Adipose tissue (tissue), 3 donors: ENCODE measurements around the gene LRP5. TPM values are rescaled to one million over a fixed set of nuclear protein-coding genes. Genes with fewer than 3 reads are reported as not detected.
"Not testable (repeated sequence)": the region's sequence is repeated elsewhere in the genome, so short reads cannot be mapped to it uniquely, and the experiment has no call there.

ENCODE experiments used
- H3K27ac ChIP-seq: one replicate; pipeline ENCODE4 v1.5.1; 2013; ENCODE audit warnings: low read depth, low read length
- WGBS, 3 donors: extraction: QIAGEN DNeasy Blood & Tissue Kit; methylation state at CpG; one replicate each; pipeline ENCODE4 v1.1.7; 2013; 5-methylcytosine and 5-hydroxymethylcytosine counted together
- polyA plus RNA-seq, 3 donors: library from polyadenylated mRNA; stranded (reverse); fragments of 200-250 nt; gene quantifications; one replicate each; pipeline ENCODE4 v1.2.3, GENCODE V29; 2013
- donor health status: healthy with polysubstance abuse.
- donor health status: Bipolar disorder and iron deficiency.
- donor health status: healthy.

Gene LRP5
- polyA plus RNA-seq, 3 donors = 26.0 to 50.1 (median 33.6) TPM

DNA sequence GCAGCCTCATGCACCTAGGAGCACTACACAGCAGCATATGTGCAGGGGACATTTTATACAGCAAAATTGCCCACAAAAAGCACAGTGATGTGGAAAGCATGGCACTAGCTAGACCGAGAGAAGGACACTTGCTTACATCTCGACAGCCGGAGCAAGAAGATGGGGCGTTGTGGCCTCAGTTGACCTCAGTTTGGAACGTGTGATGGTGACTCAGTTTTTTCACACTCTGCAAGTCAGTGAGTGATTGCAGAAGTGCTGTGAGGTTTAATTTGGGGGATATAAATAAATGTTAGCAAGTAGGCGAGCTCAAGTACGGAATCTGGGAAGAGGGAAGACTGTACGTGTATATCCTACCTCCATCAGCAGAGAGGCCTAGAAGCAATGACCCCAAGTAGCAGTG lies 23.3 kb downstream of the LRP5 start:
- H3K27ac ChIP-seq = no peak overlapping the region
- 73 to 88% (median 80%) methylated on average over 8 of the region's 8 CpGs for WGBS, 3 donors

DNA sequence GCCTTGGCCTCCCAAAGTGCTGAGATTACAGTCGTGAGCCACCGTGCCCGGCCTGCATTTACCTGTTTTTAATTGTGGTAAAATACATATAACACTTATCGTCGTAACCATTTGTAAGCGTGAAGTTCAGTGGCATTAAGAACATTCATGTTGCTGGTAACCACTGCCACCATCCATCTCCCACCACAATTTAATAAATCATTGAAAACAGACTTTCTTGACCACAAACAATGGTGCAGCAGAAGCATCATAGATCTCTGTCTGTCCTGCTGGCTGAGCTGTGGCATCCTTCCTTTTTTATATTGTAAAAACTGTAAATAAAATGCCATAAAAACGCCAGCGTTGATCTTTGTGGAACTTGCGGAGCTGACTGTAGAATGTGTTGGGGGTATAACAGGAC lies 24.3 kb downstream of the LRP5 start:
- H3K27ac ChIP-seq = no peak overlapping the region
- 69 to 86% (median 71%) methylated on average over 9 of the region's 9 CpGs for WGBS, 3 donors

DNA sequence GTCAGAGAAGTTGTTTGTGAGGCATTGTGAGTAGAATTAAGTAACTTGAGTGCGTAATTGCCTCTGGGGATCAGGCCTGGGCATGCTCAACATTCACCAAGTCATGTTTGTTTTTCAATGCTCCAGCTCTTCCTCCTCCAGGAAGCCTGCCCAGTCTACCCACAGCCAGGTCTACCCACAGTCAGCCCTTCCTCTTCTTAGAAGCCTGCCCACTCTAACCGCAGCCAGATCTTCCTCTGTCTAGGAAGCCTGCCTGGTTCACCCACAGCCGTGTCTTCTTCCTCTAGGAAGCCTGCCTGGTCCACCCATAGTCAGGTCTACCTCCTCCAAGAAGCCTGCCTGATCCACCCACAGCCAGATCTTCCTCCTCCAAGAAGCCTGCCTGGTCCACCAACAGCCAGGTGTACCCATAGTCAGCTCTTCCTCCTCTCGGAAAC lies 25.0 kb downstream of the LRP5 start:
- 64 to 85% (median 71%) methylated on average over 4 of the region's 4 CpGs for WGBS, 3 donors
- no peak overlapping the region for H3K27ac ChIP-seq

DNA sequence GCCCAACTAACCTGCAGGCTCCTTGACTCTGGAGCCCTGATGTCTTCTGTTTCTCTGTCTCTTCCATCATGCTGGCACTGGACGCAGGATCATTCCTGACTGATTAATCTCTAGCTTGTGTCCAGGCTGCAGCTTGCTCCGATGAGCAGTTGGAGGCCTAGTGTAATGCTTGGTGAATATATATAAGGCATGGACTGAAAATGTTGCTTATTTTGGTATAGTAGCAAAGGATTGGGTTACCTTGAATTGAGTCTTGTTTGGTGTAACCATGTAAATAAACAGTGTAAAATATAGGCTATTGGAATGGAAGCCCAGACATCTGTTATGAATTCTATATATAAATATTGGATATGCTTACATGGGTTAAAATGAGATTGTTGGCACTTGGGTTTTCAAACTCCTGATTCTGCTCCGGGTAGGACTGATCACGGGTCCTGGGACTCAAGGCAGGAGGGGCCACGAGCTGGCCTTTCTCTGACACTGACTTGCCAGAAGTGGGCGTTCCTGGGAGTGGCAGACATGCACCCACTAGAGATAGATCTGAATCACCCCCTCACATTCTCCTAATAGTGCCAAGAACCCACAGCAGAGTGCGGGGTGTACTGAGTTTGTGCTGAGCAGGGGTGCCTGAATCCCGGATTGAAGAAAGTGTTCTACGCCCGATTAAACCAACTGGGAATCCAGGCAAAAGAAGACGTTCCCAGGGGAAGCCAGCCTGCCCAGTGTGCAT lies 25.8 kb downstream of the LRP5 start:
- WGBS, 3 donors = 55 to 78% (median 61%) methylated on average over 11 of the region's 11 CpGs
- H3K27ac ChIP-seq = no peak overlapping the region

DNA sequence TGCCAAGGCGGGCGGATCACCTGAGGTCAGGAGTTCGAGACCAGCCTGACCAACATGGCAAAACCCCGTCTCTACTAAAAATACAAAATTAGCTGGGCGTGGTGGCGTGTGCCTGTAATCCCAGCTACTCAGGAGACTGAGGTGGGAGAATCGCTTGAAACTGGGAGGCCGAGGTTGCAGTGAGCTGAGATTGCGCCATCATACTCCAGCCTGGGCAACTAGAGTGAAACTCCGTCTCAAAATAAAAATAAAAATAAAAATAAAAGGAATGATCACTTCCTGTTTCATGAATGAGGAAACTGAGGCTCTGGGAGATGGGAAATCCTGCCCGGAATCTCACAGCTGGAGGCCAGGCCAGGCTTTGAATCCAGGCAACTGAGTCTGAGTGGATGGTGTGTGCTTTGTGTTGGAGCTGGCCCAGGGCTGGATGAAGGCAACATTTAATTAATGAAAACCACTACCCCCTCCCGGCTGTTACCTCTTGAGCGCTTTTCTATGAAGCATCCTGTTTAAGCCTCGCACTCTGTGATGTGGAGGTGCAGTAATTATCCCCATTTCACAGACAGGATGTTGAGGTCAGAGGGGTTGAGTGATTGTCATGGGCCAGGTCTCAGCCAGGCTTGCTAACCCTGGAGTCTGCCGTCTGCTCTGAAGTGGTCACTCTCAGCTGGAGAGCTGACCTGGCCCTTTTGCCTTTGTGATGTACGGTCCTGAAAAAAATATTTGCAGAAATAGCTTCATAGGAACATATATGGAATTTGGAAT lies 27.8 kb downstream of the LRP5 start:
- H3K27ac ChIP-seq = no peak overlapping the region
- WGBS, 3 donors = 82 to 91% (median 86%) methylated on average over 15 to 16 of the region's 16 CpGs

DNA sequence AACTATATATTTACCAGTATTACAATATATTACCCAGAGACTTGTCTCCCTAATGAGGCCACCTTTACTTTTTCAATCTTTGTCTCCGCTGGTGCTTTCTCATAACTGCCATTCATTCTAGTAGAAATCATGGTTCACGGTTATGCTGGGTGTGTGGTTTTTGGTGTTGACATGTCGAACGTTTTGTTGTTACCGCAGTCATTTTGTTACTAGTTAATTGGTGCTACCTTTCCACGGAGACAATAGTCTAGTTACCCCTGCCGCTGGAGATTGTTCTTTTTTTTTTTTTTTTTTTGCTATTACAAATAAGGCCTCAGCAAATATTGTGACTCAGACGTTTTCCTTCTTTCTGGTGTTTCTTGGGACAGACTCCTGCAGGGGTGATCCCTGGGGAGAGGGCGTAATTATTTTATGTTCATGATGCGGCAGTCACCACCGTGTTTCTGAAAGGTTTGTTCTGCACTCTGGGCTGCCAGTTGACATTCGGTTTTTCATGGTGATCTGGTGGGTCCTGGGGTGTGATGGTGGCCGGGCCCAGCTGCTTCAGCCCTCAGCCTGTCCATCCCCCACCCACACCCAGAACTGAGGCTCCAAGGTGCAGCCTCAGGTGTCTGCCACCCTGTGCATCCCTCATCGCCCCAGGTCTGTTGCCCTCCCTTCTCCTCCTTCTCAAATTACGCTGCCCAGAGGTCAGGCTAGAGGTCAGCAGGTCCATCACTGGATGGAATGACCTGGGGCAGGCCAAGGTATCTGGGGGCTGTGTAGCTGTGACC lies 28.6 kb downstream of the LRP5 start:
- no peak overlapping the region for H3K27ac ChIP-seq

DNA sequence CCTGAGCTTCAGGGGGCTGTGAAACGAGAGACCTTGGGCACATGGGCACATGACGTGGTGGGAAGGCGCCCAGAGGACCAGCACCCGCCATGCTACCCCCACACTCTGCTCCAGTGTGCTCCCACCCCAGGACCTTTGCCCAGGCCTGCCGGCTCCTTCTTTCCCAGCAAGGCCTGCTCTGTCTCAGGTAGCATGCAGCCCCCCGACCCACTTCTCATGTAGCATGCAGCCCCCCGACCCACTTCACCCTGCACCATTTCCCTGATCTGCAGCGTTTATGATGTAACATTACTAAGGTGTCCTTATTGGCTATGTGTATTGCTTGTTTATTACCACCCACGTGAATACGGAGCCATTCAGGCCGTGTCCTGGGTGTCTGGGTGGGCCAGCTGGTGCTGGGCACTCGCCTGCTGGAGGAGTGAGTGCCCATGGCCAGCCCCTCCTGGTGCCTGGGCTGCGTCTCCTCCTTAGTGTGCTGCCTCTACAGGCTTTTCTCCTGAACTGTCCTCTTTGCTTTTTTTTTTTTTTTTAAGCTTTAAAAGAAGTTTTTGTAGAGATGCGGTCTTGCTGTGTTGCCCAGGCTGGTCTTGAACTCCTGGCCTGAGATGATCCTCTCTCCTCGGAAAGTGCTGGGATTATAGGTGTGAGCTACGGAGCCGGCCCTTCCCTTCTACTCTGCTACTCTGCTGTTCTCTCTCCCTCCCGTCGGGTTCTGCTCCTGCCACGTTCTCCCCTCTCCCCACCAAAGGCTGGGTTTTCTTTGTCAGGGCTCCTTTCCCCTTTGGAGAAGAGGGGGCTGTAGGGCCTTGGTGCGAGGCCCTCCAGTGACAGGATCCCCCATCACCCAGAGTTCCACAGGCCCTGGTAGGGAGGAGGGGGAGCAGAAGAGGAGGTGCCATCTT lies 29.4 kb downstream of the LRP5 start:
- no peak overlapping the region for H3K27ac ChIP-seq
- WGBS, 3 donors = 71 to 88% (median 87%) methylated on average over 21 of the region's 21 CpGs

More for the DNA sequence above, 28.6 kb downstream of the LRP5 start:
- 60 to 84% (median 74%) methylated on average over 15 of the region's 15 CpGs for WGBS, 3 donors

DNA sequence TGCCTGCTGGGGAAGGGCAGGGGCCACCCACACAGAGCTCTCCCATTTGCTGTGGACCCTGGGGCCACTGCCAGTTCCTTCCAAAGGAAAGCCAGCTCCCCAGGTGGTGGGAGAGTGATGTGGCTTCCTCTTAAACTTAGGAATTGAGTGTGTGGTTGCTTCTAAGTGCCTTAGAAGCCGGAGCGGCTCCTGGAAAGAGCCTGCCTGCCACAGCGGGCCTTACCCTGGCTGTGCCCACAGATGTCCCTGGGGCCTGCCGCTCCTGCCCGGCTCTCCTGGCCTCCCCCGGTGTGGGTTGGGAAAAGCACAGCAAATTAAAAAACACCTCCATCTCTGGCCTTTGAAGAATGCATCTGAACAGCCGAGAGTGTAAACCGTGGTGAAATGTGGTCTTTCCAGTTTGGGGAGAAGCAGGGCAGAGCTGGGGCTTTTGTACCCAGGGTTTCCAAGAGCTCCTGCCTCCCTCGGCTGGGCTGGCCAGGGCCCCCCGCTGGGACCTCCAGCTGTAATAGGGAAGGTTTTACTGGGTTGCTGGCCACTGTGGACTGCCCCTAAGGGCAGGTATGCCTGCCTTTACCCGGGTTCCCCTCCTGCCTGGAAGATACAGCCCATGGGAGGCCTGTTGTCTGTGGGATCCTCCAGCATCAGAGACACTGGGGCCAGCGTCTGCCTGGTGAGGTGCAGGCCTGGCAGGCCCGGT lies 30.2 kb downstream of the LRP5 start:
- H3K27ac ChIP-seq = no peak overlapping the region
- 45 to 81% (median 66%) methylated on average over 13 of the region's 13 CpGs for WGBS, 3 donors

DNA sequence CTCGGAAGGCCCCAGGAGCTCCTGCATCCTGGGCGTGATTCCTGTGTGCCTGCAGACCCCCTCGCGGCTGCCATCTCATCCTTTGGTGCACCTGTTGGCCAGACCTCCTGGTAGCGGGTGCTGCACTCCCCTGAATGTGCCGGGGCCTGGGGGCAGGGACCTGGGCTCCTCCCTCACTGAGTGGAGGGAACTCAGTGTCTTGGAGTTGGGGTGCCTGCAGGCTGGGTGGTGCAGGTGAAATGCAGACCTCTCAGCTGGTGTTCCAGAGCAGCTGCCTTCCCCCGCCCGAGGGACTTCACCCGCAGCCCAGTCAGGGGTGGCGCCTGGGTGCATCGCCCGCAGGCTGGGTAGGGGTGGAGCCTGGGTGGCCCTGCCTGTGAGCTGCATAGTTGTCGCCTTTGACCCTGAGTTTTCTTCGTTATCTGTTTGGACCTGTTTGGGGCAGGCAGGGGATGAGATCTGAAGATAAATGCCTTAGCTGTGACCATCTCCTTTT lies 31.4 kb downstream of the LRP5 start:
- WGBS, 3 donors = 62 to 94% (median 88%) methylated on average over 14 of the region's 14 CpGs

DNA sequence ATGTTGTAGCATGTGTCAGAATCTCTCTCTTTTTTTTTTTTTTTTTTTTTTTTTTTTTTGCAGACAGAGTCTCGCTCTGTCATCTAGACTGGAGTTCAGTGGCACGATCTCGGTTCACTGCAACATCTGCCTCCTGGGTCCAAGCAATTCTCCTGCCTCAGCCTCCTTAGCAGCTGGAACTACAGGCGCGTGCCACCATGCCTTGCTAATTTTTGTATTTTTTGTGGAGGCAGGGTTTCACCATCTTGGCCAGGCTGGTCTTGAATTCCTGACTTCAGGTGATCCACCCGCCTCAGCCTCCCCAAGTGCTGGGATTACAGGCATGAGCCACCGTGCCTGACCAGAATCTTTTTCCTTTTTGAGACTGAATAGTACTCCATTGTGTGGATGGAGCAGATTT lies 32.4 kb downstream of the LRP5 start:
- H3K27ac ChIP-seq = not testable (repeated sequence)
- WGBS, 3 donors = 98 to 99% (median 98%) methylated on average over 7 of the region's 7 CpGs

More for the DNA sequence above, 31.4 kb downstream of the LRP5 start:
- H3K27ac ChIP-seq = no peak overlapping the region

DNA sequence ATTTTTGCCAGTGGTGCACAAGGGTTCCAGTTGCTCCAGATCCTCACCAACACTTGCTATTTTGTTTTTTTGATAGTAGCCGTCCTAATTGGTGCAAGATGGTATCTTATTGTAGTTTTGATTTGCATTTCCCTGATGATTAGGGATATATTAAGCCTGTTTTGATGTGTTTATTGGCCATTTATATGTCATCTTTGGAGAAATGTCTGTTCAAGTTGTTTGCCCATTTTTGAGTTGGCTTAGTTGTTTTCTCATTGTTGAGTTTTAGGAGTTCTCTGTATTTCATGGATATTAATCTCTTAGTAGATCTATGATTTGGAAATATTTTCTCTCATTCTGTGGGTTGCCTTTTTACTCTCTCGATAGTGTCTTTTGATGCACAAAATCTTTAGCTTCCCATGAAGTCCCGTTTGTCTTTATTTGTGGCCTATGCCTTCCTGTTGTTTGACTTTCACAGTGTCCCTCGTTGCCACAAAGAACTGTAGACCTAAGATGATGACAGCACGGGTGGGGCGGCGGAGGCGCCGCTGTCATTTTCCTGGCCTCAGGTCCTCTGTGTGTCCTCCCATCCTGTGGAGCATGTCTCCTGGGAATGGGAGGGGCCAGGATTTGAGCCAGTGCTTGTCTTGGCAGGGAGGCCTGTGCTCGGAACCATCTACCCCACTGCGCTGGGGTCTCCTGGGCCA lies 33.5 kb downstream of the LRP5 start:
- H3K27ac ChIP-seq = no peak overlapping the region
- WGBS, 3 donors = 49 to 82% (median 64%) methylated on average over 11 of the region's 11 CpGs

DNA sequence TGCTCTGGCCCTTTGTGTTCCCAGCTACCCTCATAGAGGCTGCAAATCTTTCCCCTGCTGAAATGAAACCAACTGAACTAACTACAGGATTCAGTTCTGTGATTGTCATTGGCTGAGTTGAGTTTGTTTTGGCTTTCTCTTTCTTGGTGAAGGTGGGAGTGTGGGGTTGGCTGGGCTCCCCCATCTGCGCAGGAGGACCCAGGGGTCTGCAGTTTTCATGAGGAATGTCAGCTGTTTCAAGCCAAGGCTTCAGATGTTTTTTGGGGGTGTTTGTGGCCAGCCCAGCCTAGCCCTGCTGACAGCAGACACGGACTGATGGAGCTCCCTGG lies 34.0 kb downstream of the LRP5 start:
- 48 to 75% (median 56%) methylated on average over 2 of the region's 2 CpGs for WGBS, 3 donors
- no peak overlapping the region for H3K27ac ChIP-seq

DNA sequence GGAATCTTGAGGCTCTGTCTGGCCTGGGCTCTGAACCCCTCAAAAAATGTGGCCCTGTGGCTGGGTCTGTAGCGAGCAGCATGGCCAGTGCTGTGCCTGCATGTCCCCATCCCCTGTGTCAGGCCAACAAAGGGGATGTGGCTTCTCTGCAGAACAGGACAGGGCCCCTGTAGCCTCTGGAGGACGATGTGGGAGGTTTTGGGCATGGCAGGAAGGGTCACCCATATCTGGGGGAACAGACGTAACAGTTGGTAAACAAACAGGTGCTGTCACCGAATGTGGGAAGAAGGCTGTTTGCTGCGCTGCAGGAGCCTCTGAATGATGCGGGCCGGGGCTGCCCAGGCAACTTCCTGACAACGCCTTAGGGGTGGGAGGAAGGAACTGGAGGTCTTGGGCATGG lies 35.0 kb downstream of the LRP5 start:
- 68 to 90% (median 69%) methylated on average over 8 of the region's 8 CpGs for WGBS, 3 donors
- H3K27ac ChIP-seq = no peak overlapping the region

DNA sequence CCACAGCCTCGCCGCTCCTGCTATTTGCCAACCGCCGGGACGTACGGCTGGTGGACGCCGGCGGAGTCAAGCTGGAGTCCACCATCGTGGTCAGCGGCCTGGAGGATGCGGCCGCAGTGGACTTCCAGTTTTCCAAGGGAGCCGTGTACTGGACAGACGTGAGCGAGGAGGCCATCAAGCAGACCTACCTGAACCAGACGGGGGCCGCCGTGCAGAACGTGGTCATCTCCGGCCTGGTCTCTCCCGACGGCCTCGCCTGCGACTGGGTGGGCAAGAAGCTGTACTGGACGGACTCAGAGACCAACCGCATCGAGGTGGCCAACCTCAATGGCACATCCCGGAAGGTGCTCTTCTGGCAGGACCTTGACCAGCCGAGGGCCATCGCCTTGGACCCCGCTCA lies 35.5 kb downstream of the LRP5 start:
- no peak overlapping the region for H3K27ac ChIP-seq
- 96 to 98% (median 97%) methylated on average over 32 of the region's 32 CpGs for WGBS, 3 donors

DNA sequence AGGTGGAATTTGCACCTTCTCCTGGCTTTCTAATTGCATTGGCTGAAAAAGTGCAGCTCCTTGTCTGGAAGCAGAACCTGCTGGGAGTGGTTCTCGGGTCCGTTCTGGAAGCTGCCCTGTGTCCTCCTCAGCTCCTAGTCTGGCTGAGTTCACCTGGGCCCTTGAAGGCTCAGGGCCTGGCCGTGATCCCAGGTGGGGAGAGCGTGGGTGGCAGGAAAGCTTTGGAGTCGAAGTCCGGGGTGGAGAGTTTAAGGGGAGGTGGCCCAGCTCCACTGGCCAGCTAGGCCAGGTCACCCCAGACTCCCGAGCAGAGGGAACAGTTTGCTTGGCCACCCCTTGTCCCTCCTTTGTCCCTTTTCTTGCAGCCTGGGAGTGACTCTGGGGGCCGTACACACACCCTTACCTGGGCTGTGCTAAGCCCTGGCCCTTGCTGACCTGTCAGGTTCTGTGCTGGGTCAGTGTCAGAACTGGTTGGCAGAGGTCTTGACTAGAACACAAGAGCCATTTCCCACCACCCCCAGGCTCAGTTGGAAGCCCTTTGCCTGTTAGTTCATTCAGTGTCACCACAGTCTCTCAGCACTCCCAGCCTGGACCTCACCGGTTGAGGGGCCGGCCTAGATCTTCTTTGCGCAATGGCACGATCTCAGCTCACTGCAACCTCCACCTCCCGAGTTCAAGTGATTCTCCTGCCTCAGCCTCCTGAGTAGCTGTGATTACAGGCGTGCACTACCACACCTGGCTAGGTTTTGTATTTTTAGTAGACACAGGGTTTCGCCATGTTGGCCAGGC lies 37.3 kb downstream of the LRP5 start:
- H3K27ac ChIP-seq = no peak overlapping the region
- WGBS, 3 donors = 81 to 92% (median 82%) methylated on average over 15 of the region's 15 CpGs

DNA sequence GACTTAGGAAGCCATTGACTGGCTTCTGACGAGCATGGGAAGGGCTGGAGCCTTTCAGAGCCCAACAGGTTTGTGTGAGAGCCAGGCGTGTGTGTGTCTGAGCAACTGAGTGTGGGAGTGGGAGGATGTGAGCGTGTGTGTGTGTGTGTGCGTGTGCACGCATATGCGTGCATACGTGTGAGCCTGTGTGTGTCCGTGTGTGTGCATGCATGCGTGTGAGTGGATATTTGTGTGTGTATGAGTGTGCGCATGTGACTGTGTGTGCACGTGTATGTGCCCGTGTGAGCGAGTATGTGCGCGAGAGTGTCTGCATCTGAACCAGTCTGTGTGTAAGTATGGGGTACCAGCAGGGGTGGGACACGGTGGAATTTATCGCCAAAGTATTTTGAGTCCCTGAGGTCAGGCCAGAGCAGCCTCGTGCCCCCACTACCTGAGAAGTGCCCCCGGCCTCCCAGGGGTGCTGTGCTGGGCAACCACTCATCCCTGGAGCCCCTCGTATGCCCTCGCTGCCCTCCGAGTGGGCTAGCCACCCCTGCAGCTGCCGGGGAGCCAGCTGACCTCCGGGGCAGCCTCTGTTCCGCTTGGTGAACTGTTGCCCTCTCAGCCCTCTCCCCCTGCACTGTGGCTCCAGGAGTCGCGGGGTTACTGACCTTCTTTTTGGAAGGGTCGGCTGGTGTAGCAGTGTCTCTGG lies 38.5 kb downstream of the LRP5 start:
- no peak overlapping the region for H3K27ac ChIP-seq
- WGBS, 3 donors = 91 to 95% (median 93%) methylated on average over 27 to 28 of the region's 28 CpGs
